Esophagus muscularis mucosa (tissue), 3 donors: ENCODE results near the gene MAFG.

Experiments used
- POLR2A ChIP-seq: fragments of 450-650 bp; IDR thresholded peaks from one replicate; pipeline ENCODE4 v1.6.1; 2017; ENCODE audit warnings: antibody characterized with exemption, moderate library complexity, mild to moderate bottlenecking, low read depth
- POLR2AphosphoS5 ChIP-seq, 2 donors: sonication (generic); formaldehyde crosslinking; IDR thresholded peaks; one replicate each; pipeline ENCODE4 v1.6.1; 2017; ENCODE audit warnings: antibody characterized with exemption in 2 of 2
- TF ChIP-seq, protein P1 (sequence below), 3 experiments: fragments of 200-600 bp in 2 of 3; fragments of 450-650 bp in 1 of 3; sonication (generic) in 2 of 3; IDR thresholded peaks; one replicate each; pipeline ENCODE4 v1.5.1; 2017 to 2019; ENCODE audit warnings: antibody characterized with exemption in 3 of 3, mild to moderate bottlenecking in 2 of 3, moderate library complexity in 1 of 3

DNA sequence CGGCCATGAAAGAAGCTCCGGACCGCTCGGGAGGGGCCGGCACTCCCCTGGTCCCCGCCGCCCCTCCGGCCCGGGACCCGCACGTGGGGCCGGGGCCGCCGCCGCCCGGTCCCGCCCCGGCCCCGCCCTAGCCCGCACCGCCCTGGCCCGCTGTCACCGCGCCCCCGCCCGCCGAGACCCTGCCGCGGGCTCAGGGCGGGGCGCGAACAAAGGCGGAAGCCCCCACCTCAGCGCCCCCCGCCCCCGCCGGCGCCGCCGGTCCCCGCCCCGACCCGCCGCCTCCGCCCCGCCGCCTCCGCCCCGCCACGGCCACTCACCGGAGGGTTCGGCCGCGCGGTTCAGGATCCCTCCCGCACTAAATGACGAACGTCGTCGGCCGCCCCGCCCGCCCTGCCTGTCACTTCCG lies 56.6 kb downstream of the MAFG start, which contains the start of gene ARHGDIA:
- TF ChIP-seq POLR2A (no peak), POLR2AphosphoS5 (IDR thresholded peaks at IDR 0.05) (no peak)
- TF ChIP-seq, protein P1, sequence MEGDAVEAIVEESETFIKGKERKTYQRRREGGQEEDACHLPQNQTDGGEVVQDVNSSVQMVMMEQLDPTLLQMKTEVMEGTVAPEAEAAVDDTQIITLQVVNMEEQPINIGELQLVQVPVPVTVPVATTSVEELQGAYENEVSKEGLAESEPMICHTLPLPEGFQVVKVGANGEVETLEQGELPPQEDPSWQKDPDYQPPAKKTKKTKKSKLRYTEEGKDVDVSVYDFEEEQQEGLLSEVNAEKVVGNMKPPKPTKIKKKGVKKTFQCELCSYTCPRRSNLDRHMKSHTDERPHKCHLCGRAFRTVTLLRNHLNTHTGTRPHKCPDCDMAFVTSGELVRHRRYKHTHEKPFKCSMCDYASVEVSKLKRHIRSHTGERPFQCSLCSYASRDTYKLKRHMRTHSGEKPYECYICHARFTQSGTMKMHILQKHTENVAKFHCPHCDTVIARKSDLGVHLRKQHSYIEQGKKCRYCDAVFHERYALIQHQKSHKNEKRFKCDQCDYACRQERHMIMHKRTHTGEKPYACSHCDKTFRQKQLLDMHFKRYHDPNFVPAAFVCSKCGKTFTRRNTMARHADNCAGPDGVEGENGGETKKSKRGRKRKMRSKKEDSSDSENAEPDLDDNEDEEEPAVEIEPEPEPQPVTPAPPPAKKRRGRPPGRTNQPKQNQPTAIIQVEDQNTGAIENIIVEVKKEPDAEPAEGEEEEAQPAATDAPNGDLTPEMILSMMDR (IDR thresholded peaks at IDR 0.05) = no peak
